ENCODE data around the gene BIRC7.
"Not testable (repeated sequence)": the region's sequence is repeated elsewhere in the genome, so short reads cannot be mapped to it uniquely, and the experiment has no call there.

The BIRC7 gene

GRCh38 chr20:63218701-63219446 is 16.8 kb upstream of the BIRC7 start:
- in situ Hi-C loops (cut with MboI; ENCODE audit: low sequenced_read_pairs, unreplicated experiment): no loop called here
- DNase-seq (ENCODE audit: low spot score): no peak
- TF ChIP-seq CTCF (IDR thresholded peaks at IDR 0.05; ENCODE audit: borderline replicate concordance, control extremely low read depth, extremely low read depth, insufficient read depth, missing control alignments): no peak

GRCh38 chr20:63219447-63219821 is 16.3 kb upstream of the BIRC7 start:
- no peak for TF ChIP-seq CTCF (IDR thresholded peaks at IDR 0.05; ENCODE audit: borderline replicate concordance, control extremely low read depth, extremely low read depth, insufficient read depth, missing control alignments)
- in situ Hi-C loops (cut with MboI; ENCODE audit: low sequenced_read_pairs, unreplicated experiment): no loop called here
- no peak for DNase-seq (ENCODE audit: low spot score)

- no peak for DNase-seq (ENCODE audit: low spot score)
- in situ Hi-C loops (cut with MboI; ENCODE audit: low sequenced_read_pairs, unreplicated experiment): no loop called here
- no peak for TF ChIP-seq CTCF (IDR thresholded peaks at IDR 0.05; ENCODE audit: borderline replicate concordance, control extremely low read depth, extremely low read depth, insufficient read depth, missing control alignments)
These were observed 15.7 kb upstream of the BIRC7 start for GRCh38 chr20:63219866-63220521.

- DNase-seq (ENCODE audit: low spot score): no peak
- TF ChIP-seq CTCF (IDR thresholded peaks at IDR 0.05; ENCODE audit: borderline replicate concordance, control extremely low read depth, extremely low read depth, insufficient read depth, missing control alignments): no peak
- in situ Hi-C loops (cut with MboI; ENCODE audit: low sequenced_read_pairs, unreplicated experiment): no loop called here
These were observed 14.9 kb upstream of the BIRC7 start for GRCh38 chr20:63220696-63221399.

GRCh38 chr20:63221400-63222053 is 14.2 kb upstream of the BIRC7 start:
- in situ Hi-C loops (cut with MboI; ENCODE audit: low sequenced_read_pairs, unreplicated experiment): not testable (repeated sequence)

GRCh38 chr20:63222541-63222940 is 13.2 kb upstream of the BIRC7 start:
- in situ Hi-C loops (cut with MboI; ENCODE audit: low sequenced_read_pairs, unreplicated experiment): no loop called here
- no peak for DNase-seq (ENCODE audit: low spot score)
- TF ChIP-seq CTCF (IDR thresholded peaks at IDR 0.05; ENCODE audit: borderline replicate concordance, control extremely low read depth, extremely low read depth, insufficient read depth, missing control alignments): no peak

More at GRCh38 chr20:63221400-63222053, 14.2 kb upstream of the BIRC7 start:
- not testable (repeated sequence) for DNase-seq (ENCODE audit: low spot score)

All from GM13976 (cell line).